ENCODE results near the gene ARMS2. TPM values are rescaled to one million over a fixed set of nuclear protein-coding genes. Genes with fewer than 3 reads are reported as not detected.

Gene ARMS2
- total RNA-seq, 2 experiments from 2014 or later: not detected

DNA sequence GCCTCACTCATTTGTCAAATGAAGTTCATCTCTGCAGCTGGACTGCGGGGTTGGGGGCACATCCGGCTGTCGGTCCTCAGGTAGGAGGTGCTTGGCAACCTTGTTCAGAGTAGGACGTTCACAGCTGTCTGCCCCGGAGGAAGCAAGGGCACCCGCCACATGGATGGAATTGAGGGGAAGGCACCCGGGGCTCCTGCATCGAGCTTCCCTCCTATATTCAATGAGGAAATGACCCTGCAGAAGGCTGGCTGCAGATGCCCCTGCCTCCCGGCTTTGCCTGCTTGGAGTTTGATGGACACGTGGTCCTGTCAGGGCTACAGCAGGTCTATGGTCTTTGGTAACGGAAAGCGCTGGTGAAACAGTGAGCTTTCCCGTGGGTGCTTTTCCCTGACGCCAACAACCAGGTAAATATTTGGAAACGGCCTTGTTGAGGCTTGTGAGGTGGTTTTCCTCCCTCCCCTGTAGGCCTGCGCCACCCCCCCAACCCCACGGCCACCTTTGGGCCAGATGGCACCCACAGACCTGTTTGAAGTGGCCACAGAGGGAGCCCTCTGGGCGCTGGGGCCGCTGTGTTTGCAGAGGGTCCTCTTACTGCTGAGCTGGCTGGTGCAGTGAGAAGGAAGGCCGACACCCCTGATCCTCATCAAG lies 39.8 kb downstream of the ARMS2 start:
- no peaks in the 10 kb centered on the region for H3K36me3 ChIP-seq (ENCODE audit: insufficient read depth, low read length)
- intact Hi-C loops (cut with micrococcal nuclease; ENCODE audit: unreplicated experiment): no loop called here
- H3K4me2 ChIP-seq (ENCODE audit: low read length): no peak overlapping the region
- no peak overlapping the region for H3K4me3 ChIP-seq (ENCODE audit: low read depth, low read length, poor library complexity, severe bottlenecking)
- no peaks in the 10 kb centered on the region for H3K9me2 ChIP-seq (ENCODE audit: insufficient read depth, low read length)
- TF ChIP-seq EZH2phosphoT487 (IDR thresholded peaks at IDR 0.05; ENCODE audit: borderline replicate concordance, low read depth, low read length): no peak
- TF ChIP-seq, protein P1, sequence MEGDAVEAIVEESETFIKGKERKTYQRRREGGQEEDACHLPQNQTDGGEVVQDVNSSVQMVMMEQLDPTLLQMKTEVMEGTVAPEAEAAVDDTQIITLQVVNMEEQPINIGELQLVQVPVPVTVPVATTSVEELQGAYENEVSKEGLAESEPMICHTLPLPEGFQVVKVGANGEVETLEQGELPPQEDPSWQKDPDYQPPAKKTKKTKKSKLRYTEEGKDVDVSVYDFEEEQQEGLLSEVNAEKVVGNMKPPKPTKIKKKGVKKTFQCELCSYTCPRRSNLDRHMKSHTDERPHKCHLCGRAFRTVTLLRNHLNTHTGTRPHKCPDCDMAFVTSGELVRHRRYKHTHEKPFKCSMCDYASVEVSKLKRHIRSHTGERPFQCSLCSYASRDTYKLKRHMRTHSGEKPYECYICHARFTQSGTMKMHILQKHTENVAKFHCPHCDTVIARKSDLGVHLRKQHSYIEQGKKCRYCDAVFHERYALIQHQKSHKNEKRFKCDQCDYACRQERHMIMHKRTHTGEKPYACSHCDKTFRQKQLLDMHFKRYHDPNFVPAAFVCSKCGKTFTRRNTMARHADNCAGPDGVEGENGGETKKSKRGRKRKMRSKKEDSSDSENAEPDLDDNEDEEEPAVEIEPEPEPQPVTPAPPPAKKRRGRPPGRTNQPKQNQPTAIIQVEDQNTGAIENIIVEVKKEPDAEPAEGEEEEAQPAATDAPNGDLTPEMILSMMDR (conservative IDR thresholded peaks at IDR 0.05; ENCODE audit: low read length): no peak
- H2AFZ ChIP-seq (ENCODE audit: low read length): no peak overlapping the region
- ChIA-PET CTCF (ENCODE audit: unreplicated experiment) (no interaction called here), POLR2A (no interaction called here)
- no peaks in the 10 kb centered on the region for H3K9me3 ChIP-seq (ENCODE audit: low read length)
- no peaks in the 10 kb centered on the region for H3K4me1 ChIP-seq (ENCODE audit: insufficient read depth, low read length, poor library complexity, severe bottlenecking)
- DNase-seq (ENCODE audit: low spot score): no peak
- no peak overlapping the region for H3K27ac ChIP-seq (ENCODE audit: low read depth, low read length, poor library complexity, severe bottlenecking)
- no peaks in the 10 kb centered on the region for H3K79me2 ChIP-seq (ENCODE audit: insufficient read depth, low read depth, low read length)
- no peaks in the 10 kb centered on the region for H4K20me1 ChIP-seq (ENCODE audit: insufficient read depth, low read length)
- BruUV-seq (replicated peaks): no TSS peak

DNA sequence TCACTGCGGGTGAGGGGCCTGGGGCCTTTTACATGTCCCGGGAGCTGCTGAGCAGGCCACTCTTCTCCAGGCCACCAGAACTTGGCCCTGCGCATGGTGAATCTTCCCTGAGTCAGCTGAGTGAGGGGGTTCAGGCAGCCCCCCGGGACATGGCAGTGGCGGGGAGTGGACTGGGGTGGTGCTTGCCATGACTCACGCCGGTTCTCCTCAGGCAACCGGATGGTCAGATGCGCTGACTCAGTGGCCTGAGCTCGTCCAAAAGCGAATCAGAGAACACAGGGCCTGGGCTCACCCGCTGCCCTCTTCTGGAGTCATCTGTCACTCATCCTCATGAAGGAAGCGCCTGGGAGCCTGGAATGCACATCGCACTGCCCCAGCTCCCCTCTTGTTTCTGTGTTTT lies 40.4 kb downstream of the ARMS2 start:
- POLR2A ChIA-PET: no interaction called here
- no peak overlapping the region for H2AFZ ChIP-seq (ENCODE audit: low read length)
- H3K4me3 ChIP-seq (ENCODE audit: low read depth, low read length, poor library complexity, severe bottlenecking): no peak overlapping the region
- no peak for DNase-seq (ENCODE audit: low spot score)
- BruUV-seq (replicated peaks): no TSS peak
- no peak overlapping the region for H3K27ac ChIP-seq (ENCODE audit: low read depth, low read length, poor library complexity, severe bottlenecking)
- H3K4me1 ChIP-seq (ENCODE audit: insufficient read depth, low read length, poor library complexity, severe bottlenecking): no peaks in the 10 kb centered on the region
- CTCF ChIA-PET (ENCODE audit: unreplicated experiment): no interaction called here
- H3K79me2 ChIP-seq (ENCODE audit: insufficient read depth, low read depth, low read length): no peaks in the 10 kb centered on the region
- intact Hi-C loops (cut with micrococcal nuclease; ENCODE audit: unreplicated experiment): no loop called here
- TF ChIP-seq EZH2phosphoT487 (IDR thresholded peaks at IDR 0.05; ENCODE audit: borderline replicate concordance, low read depth, low read length): no peak
- TF ChIP-seq, protein P1 (conservative IDR thresholded peaks at IDR 0.05; ENCODE audit: low read length): no peak
- H3K9me3 ChIP-seq (ENCODE audit: low read length): no peaks in the 10 kb centered on the region
- no peak overlapping the region for H3K4me2 ChIP-seq (ENCODE audit: low read length)
- H3K9me2 ChIP-seq (ENCODE audit: insufficient read depth, low read length): no peaks in the 10 kb centered on the region
- no peaks in the 10 kb centered on the region for H4K20me1 ChIP-seq (ENCODE audit: insufficient read depth, low read length)
- H3K36me3 ChIP-seq (ENCODE audit: insufficient read depth, low read length): no peaks in the 10 kb centered on the region

DNA sequence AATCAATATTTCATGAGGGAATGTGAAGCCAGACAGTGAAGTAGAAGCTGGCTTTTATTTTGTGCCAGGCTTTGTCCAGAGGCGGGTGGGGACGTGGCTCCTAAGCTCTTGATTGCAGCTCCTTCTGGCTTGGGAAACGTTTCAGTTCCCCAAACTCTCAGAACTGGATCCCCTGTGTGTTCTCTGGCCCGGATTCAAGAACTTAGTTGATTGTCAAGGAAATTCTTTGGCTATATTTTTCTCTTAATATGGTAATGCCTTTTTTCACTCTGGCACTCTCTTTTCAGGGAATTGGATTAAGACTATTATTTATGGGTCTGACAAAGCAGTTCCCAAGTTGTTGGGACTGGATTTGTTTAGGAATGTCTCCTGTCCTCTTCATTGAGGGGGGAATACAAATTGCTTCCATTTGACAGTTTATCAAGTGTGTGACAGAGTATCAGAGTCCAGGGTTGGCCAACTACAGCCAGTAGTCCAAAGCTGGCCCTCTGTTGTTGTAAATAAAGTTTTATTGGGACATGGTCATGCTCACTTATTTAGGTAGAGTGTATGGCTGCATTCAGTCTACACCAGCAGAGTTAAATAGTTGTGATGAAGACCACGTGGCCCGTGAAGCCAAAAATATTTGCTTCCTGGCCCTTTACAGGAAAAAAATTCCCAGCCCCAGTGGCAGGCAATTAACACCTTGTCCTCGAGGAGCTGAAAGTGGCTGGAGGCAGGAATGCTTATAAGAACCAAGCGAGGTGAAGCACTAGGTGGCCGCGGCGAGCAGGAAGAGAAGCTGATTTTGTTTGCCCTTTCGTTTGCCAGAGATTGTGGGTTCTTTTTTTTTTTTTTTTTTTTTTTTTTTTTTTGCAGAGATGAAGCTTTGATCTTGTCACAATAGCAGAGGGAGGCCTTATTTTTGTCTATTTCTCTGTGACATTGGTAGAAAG lies 41.2 kb downstream of the ARMS2 start:
- POLR2A ChIA-PET: no interaction called here
- H2AFZ ChIP-seq (ENCODE audit: low read length): no peak overlapping the region

More for the DNA sequence above, 41.2 kb downstream of the ARMS2 start:
- Histone ChIP-seq H3K4me1 (ENCODE audit: insufficient read depth, low read length, poor library complexity, severe bottlenecking) (no peaks in the 10 kb centered on the region), H3K27ac (ENCODE audit: low read depth, low read length, poor library complexity, severe bottlenecking) (no peak overlapping the region), H3K4me2 (ENCODE audit: low read length) (no peak overlapping the region), H3K79me2 (ENCODE audit: insufficient read depth, low read depth, low read length) (no peaks in the 10 kb centered on the region), H3K9me3 (ENCODE audit: low read length) (no peaks in the 10 kb centered on the region), H4K20me1 (ENCODE audit: insufficient read depth, low read length) (no peaks in the 10 kb centered on the region), H3K4me3 (ENCODE audit: low read depth, low read length, poor library complexity, severe bottlenecking) (no peak overlapping the region), H3K9me2 (ENCODE audit: insufficient read depth, low read length) (no peaks in the 10 kb centered on the region), H3K36me3 (ENCODE audit: insufficient read depth, low read length) (no peaks in the 10 kb centered on the region)
- CTCF ChIA-PET (ENCODE audit: unreplicated experiment): no interaction called here
- BruUV-seq (replicated peaks): no TSS peak
- DNase-seq (ENCODE audit: low spot score): no peak
- intact Hi-C loops (cut with micrococcal nuclease; ENCODE audit: unreplicated experiment): no loop called here
- TF ChIP-seq EZH2phosphoT487 (IDR thresholded peaks at IDR 0.05; ENCODE audit: borderline replicate concordance, low read depth, low read length): no peak
- TF ChIP-seq, protein P1 (conservative IDR thresholded peaks at IDR 0.05; ENCODE audit: low read length): no peak
